ENCODE data around the gene TMEM238L.

The TMEM238L gene

DNA sequence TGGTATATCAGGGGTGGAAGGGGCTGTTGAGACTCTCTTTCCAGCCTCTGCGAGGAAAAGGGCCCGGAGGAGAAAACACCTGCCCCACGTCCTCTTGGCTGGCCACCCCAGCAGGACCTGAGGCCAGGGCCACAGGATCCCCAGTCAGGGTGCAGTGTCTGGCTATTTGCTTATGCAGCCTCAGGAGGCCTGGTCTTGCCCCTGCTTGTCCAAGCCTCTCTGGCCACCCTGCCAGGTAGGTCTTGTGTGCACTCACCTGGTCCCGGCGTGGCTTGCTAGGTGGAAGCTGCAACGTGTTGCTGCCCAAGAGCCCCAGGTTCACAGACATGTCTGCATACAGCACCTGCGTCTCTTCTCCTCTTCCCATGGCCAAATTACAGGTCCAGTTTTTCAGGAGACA lies 549 bp downstream of the TMEM238L start:
- DNase-seq = no peak

DNA sequence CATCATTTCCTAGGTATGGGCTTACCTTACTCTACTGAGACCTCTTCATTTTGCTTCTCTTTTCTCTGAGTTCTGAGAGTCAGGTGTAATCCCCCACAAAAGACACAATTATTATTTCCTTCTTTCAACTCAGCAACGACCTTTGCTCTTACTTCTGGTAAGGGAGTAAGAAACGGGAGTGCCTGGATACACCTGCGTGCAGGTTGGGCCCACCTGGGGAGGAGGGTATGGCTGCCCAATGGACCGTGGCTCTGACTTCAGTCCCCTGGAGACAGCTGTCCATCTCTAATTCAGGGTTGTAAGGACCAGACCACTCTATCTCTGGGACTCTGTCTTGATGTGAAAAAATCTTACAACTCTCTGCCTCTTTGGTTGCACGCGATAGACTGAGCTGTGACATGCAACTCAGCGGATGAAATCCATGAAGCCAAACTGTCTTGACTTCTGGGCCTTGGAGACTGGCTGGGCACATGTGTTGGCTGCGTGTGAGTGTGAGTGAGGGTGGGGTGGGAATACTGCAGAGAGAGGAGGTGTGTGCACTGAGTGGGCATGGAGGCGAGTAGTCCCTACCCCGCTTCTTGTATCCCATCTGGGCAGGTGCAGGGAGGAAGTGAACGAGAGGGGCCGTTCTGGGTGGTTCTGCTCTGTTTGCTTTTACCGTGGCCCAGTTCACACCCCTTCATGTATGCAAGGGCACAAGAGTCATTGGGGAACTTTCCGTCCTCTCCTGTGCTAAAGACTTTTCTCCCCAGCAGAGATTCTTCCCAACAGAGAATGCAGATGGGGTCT lies 1.2 kb downstream of the TMEM238L start:
- DNase-seq = no peak

GRCh38 chr17:10799407-10799806 lies 4.5 kb downstream of the TMEM238L start:
- DNase-seq = no peak

- no peak for DNase-seq
These were observed 5.0 kb downstream of the TMEM238L start for GRCh38 chr17:10798910-10799309.

GRCh38 chr17:10798332-10798749 lies 5.6 kb downstream of the TMEM238L start:
- no peak for DNase-seq

DNA sequence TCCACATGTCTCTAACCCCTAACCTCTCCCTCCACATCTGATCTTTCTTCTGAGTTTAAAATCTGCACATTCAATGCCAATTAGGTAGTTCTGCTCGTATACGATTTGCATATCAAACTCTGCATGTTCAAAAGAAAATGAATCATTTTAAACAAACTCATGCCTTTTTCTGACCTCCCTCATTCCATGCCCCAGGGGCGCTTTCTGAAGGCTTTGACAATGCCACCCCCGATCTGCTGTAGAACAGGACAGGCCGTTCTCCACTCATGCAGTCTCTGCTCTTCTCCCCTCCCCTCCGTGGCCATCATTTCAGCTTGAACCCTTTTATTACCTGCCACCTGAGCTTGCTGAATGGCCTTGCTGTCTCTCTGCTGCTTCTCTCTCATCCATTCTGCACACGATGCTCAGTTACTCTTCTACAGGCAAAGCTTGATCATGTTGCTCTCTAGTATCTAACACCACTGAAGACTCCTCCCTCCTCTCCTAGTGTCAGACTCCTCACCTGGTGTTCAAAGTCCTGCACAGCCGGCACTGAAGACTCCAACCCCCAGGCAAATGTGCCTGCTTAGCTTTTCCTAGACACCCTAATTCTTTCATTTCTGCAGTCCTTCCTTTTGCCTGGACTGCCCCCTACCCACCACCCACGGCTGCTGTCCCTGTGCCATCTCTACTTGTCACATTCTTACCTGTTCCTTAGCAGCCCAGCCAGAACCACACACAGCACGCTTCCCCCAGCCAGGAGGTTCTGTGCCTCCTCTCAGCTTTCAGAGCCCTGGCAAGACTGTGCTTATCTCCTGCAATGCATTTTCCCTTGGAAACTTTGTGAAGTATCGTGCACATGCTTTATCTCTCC lies 6.2 kb downstream of the TMEM238L start:
- DNase-seq = no peak

GRCh38 chr17:10793816-10794215 lies 10.1 kb downstream of the TMEM238L start:
- DNase-seq = no peak

GRCh38 chr17:10793256-10793655 lies 10.6 kb downstream of the TMEM238L start:
- no peak for DNase-seq

DNA sequence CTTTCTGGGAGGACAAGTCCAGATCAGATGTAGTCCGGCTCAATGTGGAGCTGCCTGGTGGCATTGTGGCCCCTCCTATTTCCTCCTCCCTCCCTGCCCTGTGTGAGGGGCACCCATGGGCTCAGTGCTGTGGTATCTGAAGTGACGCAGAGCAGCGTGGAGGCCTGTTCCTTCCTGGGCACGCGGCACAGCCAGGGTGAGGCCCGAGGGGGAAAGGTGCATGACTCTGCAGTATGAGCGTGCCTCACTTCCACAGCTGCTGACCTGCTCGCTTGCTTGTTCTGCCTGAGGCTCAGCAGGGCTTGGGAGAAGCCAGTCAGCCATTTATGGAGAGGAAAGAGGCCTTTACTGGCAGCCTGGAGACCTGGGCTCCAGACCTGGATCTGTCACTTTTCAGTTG lies 11.7 kb downstream of the TMEM238L start:
- DNase-seq = no peak

GRCh38 chr17:10790491-10791401 lies 13.2 kb downstream of the TMEM238L start:
- no peak for DNase-seq

- DNase-seq = no peak
These were observed 14.1 kb downstream of the TMEM238L start for GRCh38 chr17:10789694-10790271.

- DNase-seq = no peak
These were observed 16.4 kb downstream of the TMEM238L start for GRCh38 chr17:10787306-10788045.

DNA sequence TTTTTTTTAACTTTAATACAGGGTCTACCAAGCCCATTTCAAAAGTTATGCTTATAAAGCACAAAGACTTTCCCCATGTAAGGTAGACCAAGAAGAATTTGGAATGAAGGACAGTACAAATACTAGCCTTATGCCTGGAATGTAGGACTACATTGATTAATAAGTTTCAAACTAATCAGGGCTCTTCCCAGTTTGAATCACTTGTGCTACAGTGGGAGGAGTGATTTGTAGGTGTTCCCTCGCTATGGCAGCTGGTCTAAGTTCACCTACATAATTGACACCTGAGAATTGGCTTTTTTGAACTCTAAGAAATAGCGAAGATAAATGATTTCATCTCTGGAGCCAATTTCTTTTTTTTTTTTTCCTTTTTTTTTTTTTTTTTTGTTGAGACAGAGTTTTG lies 18.6 kb downstream of the TMEM238L start:
- DNase-seq = no peak

- DNase-seq = no peak
These were observed 24.3 kb downstream of the TMEM238L start for GRCh38 chr17:10779609-10780008.

GRCh38 chr17:10777890-10778289 lies 26.0 kb downstream of the TMEM238L start:
- no peak for DNase-seq

DNA sequence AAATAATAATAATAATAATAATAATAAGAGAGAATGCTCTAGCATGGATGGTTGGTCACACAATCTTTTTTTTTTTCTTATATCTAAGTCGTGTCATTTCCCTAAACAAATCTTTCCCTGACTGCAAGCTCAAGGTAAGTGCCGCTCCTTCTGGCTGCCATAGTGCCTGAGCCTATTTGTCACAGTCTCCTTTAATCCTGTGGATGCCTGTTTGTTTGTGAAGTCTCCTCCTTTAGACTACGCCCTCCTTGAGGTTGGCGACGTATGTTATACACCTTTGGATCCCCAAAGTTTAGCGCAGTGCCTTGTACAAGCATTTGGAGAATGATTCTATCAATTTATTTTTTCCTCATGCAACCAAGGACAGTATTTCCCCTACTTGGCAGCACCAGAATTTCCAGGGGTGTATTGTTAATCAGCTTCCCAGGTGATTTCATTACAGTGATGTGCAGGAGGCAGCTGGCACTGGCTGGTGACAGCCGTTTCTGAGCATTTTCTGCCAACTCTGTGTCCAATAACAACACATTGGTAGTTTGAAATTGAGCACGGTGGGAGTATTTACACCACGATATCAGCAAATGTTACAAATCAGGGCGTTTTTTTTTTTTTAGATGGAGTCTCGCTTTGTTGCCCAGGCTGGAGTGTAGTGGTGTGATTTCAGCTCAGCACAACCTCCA lies 26.6 kb downstream of the TMEM238L start:
- DNase-seq = no peak

DNA sequence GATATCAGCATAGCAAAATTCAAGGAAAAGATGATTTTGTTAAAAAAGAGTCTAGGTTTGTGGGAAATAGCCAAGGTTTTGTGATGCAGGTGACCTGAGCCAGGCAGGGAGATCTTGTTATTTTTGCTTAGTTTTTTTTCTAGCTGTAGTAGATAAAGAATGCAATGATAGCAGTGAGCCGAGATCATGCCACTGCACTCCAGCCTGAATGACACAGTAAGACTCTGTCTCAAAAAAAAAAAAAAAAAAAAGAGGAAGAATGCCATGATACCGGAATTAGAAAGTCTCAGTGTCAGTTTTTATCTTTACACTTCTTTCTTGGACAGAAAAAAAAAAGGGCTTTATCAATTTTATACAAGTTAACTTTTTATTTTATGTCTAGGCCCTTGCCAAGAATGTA lies 27.5 kb downstream of the TMEM238L start:
- no peak for DNase-seq

DNA sequence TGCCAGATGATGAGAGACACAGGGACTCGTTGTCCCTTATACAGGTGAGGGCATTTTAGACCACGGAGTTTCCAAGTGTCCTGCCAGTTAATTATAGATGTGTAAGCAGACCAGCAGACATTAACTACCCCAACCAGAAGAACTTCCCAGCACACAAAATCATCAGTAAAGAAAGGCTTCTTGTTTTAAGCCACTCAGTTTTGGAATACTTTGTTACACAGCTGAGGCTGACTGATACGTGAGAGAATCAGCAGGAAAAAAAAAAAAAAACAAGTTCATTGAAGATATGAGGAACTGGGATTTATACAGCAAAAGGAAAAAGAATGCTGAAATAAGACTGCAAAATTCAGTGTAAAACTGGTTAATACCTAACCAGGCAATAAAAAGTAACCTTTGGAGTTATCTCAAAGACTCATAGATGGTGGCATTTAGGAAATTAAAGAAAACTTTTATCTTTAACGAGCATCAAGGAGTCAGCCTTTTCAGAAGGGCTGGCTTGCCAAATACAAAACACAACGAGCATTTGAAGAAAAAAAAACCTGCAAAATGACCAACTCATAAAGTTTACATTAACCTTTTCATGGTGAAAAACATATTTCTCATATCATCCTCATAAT lies 28.1 kb downstream of the TMEM238L start:
- no peak for DNase-seq

DNA sequence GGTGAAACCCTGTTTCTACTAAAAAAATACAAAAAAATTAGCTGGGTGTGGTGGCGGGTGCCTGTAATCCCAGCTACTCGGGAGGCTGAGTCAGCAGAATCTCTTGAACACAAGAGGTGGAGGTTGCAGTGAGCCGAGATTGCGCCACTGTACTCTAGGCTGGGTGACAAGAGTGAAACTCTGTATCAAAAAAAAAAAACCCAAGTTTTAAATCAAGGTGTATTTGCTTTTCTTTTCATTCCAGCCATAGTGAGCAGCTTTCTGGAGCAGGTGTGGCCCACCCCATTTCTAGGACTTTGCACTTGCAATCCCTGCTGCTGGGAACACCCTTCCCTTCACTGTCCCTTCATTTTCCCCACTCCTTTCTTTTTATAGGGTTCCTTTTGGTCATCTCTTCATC lies 28.8 kb downstream of the TMEM238L start:
- DNase-seq = no peak

- DNase-seq = no peak
These were observed 30.5 kb downstream of the TMEM238L start for GRCh38 chr17:10773391-10773790.

All from stimulated activated CD4-positive, alpha-beta T cell treated with anti-CD3 and anti-CD28 coated beads, Interleukin-4, amount 100 ng/mL, for 24 hours (primary cell).